ENCODE measurements around the gene PDGFRA.

Gene PDGFRA

GRCh38 chr4:54215379-54216077 lies 13.6 kb upstream of the PDGFRA start:
- Histone ChIP-seq H3K9me3 (ENCODE audit: low read length) (no peaks in the 10 kb centered on the region), H3K4me1 (ENCODE audit: insufficient read depth, low read length) (no peaks in the 10 kb centered on the region), H3K4me3 (ENCODE audit: low read length) (no peak overlapping the region), H3K36me3 (ENCODE audit: insufficient read depth, low read length) (no peaks in the 10 kb centered on the region), H3K27me3 (ENCODE audit: insufficient read depth, low read length) (peaks cover 15% of the 10 kb centered on the region), H2AFZ (ENCODE audit: low read depth, low read length) (no peak overlapping the region)

DNA sequence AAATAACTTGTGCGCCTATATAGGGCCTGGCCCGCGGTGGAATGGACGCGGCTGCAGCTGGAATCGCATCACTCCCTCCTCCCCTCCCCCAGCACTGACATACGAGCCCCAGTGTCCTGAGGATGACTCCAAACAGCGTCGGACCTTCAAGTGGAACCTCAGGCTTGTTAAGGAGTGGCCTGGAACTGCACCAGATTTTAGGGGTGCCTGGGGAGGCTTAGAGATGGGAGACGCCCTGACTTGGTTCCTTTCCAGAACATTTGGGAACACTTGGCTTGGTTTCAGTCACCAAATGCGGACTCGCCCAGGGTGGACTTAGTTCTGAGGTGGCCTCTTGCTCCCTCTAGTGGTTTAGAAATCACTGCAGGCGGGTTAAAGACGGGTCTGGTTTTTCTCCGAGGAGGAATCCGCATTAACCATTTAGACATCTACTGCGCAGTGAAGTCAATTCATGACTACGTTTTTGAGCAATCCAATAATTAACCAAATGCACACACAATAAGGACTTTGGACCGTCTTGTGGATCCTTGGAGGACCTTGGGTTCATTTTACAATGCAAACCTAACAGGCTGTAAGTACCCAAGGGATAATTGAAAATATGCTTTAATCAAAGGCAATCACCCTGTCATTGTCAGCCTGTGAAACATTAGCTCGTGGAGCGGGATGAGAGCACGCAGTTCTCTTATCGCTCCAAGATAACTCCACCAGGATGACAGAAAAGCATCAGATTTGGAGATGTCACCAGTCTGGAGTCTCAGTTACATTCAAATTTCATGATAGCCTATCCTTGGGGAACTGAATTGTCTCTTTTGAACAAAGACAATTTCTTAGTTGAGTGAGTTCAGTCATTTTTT lies 11.2 kb upstream of the PDGFRA start:
- H2AFZ ChIP-seq (ENCODE audit: low read depth, low read length) = no peak overlapping the region
- peak overlapping the region; percentile 18 for H3K4me3 ChIP-seq (ENCODE audit: low read length)
- H3K36me3 ChIP-seq (ENCODE audit: insufficient read depth, low read length) = no peaks in the 10 kb centered on the region
- no peaks in the 10 kb centered on the region for H3K9me3 ChIP-seq (ENCODE audit: low read length)
- H3K27me3 ChIP-seq (ENCODE audit: insufficient read depth, low read length) = peaks cover 20% of the 10 kb centered on the region
- H3K4me1 ChIP-seq (ENCODE audit: insufficient read depth, low read length) = no peaks in the 10 kb centered on the region

GRCh38 chr4:54218736-54219135 lies 10.4 kb upstream of the PDGFRA start:
- Histone ChIP-seq H3K4me3 (ENCODE audit: low read length) (no peak overlapping the region), H3K9me3 (ENCODE audit: low read length) (no peaks in the 10 kb centered on the region), H3K27me3 (ENCODE audit: insufficient read depth, low read length) (peaks cover 20% of the 10 kb centered on the region), H3K4me1 (ENCODE audit: insufficient read depth, low read length) (no peaks in the 10 kb centered on the region), H3K36me3 (ENCODE audit: insufficient read depth, low read length) (no peaks in the 10 kb centered on the region), H2AFZ (ENCODE audit: low read depth, low read length) (no peak overlapping the region)

GRCh38 chr4:54224996-54225597 lies 4.0 kb upstream of the PDGFRA start:
- H3K4me3 ChIP-seq (ENCODE audit: low read length) = no peak overlapping the region
- no peaks in the 10 kb centered on the region for H3K9me3 ChIP-seq (ENCODE audit: low read length)
- peaks cover 13% of the 10 kb centered on the region for H3K4me1 ChIP-seq (ENCODE audit: insufficient read depth, low read length)
- H3K36me3 ChIP-seq (ENCODE audit: insufficient read depth, low read length) = no peaks in the 10 kb centered on the region
- H3K27me3 ChIP-seq (ENCODE audit: insufficient read depth, low read length) = peaks cover 64% of the 10 kb centered on the region
- no peak overlapping the region for H2AFZ ChIP-seq (ENCODE audit: low read depth, low read length)

GRCh38 chr4:54225598-54226403 lies 3.3 kb upstream of the PDGFRA start:
- peaks cover 71% of the 10 kb centered on the region for H3K27me3 ChIP-seq (ENCODE audit: insufficient read depth, low read length)
- no peaks in the 10 kb centered on the region for H3K36me3 ChIP-seq (ENCODE audit: insufficient read depth, low read length)
- H2AFZ ChIP-seq (ENCODE audit: low read depth, low read length) = no peak overlapping the region
- no peak overlapping the region for H3K4me3 ChIP-seq (ENCODE audit: low read length)
- peaks cover 13% of the 10 kb centered on the region for H3K4me1 ChIP-seq (ENCODE audit: insufficient read depth, low read length)
- no peaks in the 10 kb centered on the region for H3K9me3 ChIP-seq (ENCODE audit: low read length)

DNA sequence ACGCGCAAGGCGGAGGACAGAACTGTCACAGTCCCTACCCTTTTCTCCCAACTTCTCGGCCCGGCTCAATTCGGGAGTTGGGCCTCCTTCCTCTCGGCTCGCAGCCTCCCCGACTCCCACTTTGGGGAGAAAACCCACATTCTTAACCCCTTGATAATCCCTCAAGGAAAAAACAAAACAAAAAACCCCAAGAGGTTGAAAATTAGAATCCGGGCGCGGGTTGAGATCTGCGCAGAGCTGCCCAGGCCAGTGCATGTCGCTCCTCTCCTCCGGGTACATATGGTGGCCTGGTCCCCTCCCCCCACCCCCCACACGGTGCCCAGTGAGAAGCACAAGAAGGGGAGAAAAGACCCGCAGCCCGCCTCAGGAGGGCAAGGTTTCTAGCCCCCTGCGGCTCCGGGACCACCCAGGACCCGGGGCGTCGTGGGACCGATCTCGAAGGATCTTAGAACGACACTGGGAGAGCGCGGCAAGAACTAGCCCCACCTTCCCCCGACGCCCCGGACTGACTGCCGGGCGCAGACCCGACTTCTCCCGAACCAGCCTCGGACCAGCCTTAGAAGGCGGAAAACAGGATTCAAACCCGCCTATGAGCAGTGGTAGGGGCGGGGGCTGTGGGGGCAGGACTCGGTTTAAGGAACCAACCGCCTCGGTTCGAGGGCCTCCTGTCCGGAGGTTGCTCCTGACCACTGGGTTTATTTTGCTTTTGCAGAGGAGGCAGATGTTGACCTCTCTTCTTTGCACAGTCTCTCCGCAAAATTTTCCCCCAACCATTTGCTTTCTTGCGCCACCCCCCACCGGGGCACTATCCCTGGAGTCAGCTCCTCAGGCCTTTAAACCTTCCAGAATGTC lies 2.5 kb upstream of the PDGFRA start:
- H3K4me3 ChIP-seq (ENCODE audit: low read length) = peak overlapping the region; percentile 34
- H3K27me3 ChIP-seq (ENCODE audit: insufficient read depth, low read length) = peaks cover 79% of the 10 kb centered on the region
- H3K36me3 ChIP-seq (ENCODE audit: insufficient read depth, low read length) = no peaks in the 10 kb centered on the region
- H2AFZ ChIP-seq (ENCODE audit: low read depth, low read length) = peak overlapping the region; percentile 55
- H3K4me1 ChIP-seq (ENCODE audit: insufficient read depth, low read length) = peaks cover 13% of the 10 kb centered on the region
- peaks cover 2% of the 10 kb centered on the region for H3K9me3 ChIP-seq (ENCODE audit: low read length)

- Histone ChIP-seq H3K9me3 (ENCODE audit: low read length) (peaks cover 2% of the 10 kb centered on the region), H2AFZ (ENCODE audit: low read depth, low read length) (peak overlapping the region; percentile 55), H3K4me1 (ENCODE audit: insufficient read depth, low read length) (peaks cover 13% of the 10 kb centered on the region), H3K27me3 (ENCODE audit: insufficient read depth, low read length) (peaks cover 82% of the 10 kb centered on the region), H3K4me3 (ENCODE audit: low read length) (peak overlapping the region; percentile 34), H3K36me3 (ENCODE audit: insufficient read depth, low read length) (no peaks in the 10 kb centered on the region)
Measured at GRCh38 chr4:54227256-54228055, 1.6 kb upstream of the PDGFRA start.

GRCh38 chr4:54228056-54228527 lies 1.0 kb upstream of the PDGFRA start:
- Histone ChIP-seq H3K4me3 (ENCODE audit: low read length) (peak overlapping the region; percentile 34), H2AFZ (ENCODE audit: low read depth, low read length) (peak overlapping the region; percentile 55), H3K27me3 (ENCODE audit: insufficient read depth, low read length) (peaks cover 83% of the 10 kb centered on the region), H3K36me3 (ENCODE audit: insufficient read depth, low read length) (no peaks in the 10 kb centered on the region), H3K9me3 (ENCODE audit: low read length) (peaks cover 2% of the 10 kb centered on the region), H3K4me1 (ENCODE audit: insufficient read depth, low read length) (peaks cover 14% of the 10 kb centered on the region)

DNA sequence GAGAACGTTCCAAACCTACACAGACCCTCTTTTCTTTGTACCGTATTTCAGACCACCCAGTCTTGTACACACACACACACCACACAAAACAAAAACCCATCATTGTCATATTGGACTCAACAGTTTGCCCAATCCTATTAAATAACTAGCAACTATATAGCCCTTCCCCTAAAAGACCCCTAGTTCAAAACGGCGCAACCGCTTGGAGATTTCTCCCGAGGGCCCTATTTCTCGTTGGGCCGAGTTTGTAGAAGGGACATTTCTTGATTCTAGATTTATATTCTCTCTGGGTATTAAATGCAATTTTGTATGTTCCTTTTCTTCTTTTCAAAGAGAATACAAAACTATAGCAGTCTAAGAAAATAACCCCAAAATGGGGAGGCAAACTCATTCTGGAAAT lies 547 bp upstream of the PDGFRA start:
- peaks cover 84% of the 10 kb centered on the region for H3K27me3 ChIP-seq (ENCODE audit: insufficient read depth, low read length)
- no peak overlapping the region for H2AFZ ChIP-seq (ENCODE audit: low read depth, low read length)
- no peaks in the 10 kb centered on the region for H3K36me3 ChIP-seq (ENCODE audit: insufficient read depth, low read length)
- no peak overlapping the region for H3K4me3 ChIP-seq (ENCODE audit: low read length)
- peaks cover 16% of the 10 kb centered on the region for H3K4me1 ChIP-seq (ENCODE audit: insufficient read depth, low read length)
- H3K9me3 ChIP-seq (ENCODE audit: low read length) = peaks cover 2% of the 10 kb centered on the region

DNA sequence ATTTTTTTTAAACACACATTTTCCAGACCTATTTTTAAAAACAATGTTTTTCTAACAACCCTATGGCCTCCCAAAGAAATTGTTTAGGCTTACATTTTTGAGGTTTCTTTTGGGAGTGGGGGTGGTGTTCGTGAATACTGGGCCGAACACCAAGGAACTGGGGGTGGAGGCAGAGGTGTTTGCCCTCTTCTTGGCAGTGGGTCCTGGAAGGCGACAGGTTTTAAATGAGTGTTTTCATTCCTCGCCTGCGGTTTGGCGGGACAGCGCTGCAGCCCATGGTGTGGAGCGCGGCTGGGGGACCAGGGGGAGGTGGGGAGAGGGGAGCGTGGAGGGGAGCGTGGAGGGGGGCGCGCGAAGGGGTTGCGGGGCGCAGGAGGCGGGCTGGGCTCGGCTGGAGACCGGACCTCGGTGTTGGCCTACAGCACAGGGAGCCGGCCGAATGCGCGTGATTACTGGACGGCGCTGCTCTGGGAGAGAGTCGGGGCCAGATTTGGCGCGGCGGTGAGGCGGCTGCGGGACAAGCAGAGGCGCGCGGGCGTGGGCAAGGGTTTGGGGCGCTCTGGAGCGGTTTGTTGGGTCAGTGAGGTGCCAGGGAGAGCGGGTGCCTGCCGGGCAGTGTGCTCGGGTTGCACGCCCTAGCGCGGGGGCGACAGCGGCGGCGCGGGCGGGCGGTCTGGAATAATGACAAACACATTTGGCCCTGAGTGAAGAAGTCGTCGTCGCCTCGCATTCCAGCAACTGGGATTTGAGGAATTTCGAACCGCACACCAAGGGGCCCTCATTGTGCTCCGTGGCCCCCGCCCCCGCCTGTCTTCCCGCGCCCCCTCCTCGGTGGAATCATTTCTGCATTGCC lies 764 bp downstream of the PDGFRA start:
- no peak overlapping the region for H2AFZ ChIP-seq (ENCODE audit: low read depth, low read length)
- no peak overlapping the region for H3K4me3 ChIP-seq (ENCODE audit: low read length)
- no peaks in the 10 kb centered on the region for H3K36me3 ChIP-seq (ENCODE audit: insufficient read depth, low read length)
- peaks cover 21% of the 10 kb centered on the region for H3K4me1 ChIP-seq (ENCODE audit: insufficient read depth, low read length)
- H3K9me3 ChIP-seq (ENCODE audit: low read length) = peaks cover 2% of the 10 kb centered on the region
- peaks cover 78% of the 10 kb centered on the region for H3K27me3 ChIP-seq (ENCODE audit: insufficient read depth, low read length)
